ENCODE data around the gene NISCH. TPM values are rescaled to one million over a fixed set of nuclear protein-coding genes. Genes with fewer than 3 reads are reported as not detected.

Gene NISCH
- total and polyA plus RNA-seq, 2 experiments from 2014 or later = 18.4 to 76.4 TPM

GRCh38 chr3:52481819-52482521, 26.6 kb downstream of the NISCH start:
- Mint-ChIP-seq H3K27me3 (ENCODE audit: insufficient read depth, low read depth, poor library complexity) (peaks cover 8% of the 10 kb centered on the region), H3K27ac (no peak overlapping the region; the same call in 1 of the 2 replicates), H3K9me3 (no peaks in the 10 kb centered on the region; the same call in 2 of the 3 replicates), H3K4me3 (no peak overlapping the region), H3K36me3 (ENCODE audit: low read depth) (peaks cover 69% of the 10 kb centered on the region), H3K4me1 (no peaks in the 10 kb centered on the region; the same call in 2 of the 3 replicates)
- ATAC-seq (peak; percentile 91), DNase-seq (ENCODE audit: low spot score) (peak; percentile 89)
- Histone ChIP-seq H3K4me1 (ENCODE audit: insufficient read depth) (no peaks in the 10 kb centered on the region), H4K20me1 (replicated peaks; ENCODE audit: insufficient read depth) (peaks cover 8% of the 10 kb centered on the region), H3K9me2 (ENCODE audit: insufficient read depth) (no peaks in the 10 kb centered on the region), H3F3A (replicated peaks; ENCODE audit: low read depth) (0 out of 2 replicates have a peak, but pooled peaks cover 7% of the 10 kb centered on the region), H3K36me3 (ENCODE audit: insufficient read depth) (peaks cover 21% of the 10 kb centered on the region), H3K27ac (ENCODE audit: low read depth) (no peak overlapping the region), H3K79me2 (replicated peaks; ENCODE audit: insufficient read depth) (no peaks in the 10 kb centered on the region; the same call in 1 of the 2 replicates), H3K27me3 (ENCODE audit: insufficient read depth) (no peaks in the 10 kb centered on the region), H3K4me3 (no peak overlapping the region), H3K4me2 (no peak overlapping the region), H2AFZ (no peak overlapping the region)
- peak; percentile 81 to 88 for TF ChIP-seq CTCF (conservative IDR thresholded peaks at IDR 0.05; ENCODE audit: low read depth in 2 of 2)
- no peak for TF ChIP-seq JUNB (IDR thresholded peaks at IDR 0.05; ENCODE audit: unreplicated experiment)
- no peak for TF ChIP-seq REST (IDR thresholded peaks at IDR 0.05; ENCODE audit: unreplicated experiment)

GRCh38 chr3:52483081-52483480, 27.7 kb downstream of the NISCH start:
- peaks cover 67% of the 10 kb centered on the region for H3K36me3 Mint-ChIP-seq (ENCODE audit: low read depth)
- Histone ChIP-seq H3F3A (replicated peaks; ENCODE audit: low read depth) (0 out of 2 replicates have a peak, but pooled peaks cover 5% of the 10 kb centered on the region), H3K36me3 (ENCODE audit: insufficient read depth) (peaks cover 16% of the 10 kb centered on the region; the same call in 1 of the 2 replicates), H3K9me2 (ENCODE audit: insufficient read depth) (no peaks in the 10 kb centered on the region), H3K4me2 (no peak overlapping the region), H4K20me1 (replicated peaks; ENCODE audit: insufficient read depth) (peaks cover 8% of the 10 kb centered on the region), H3K4me3 (no peak overlapping the region), H3K27me3 (ENCODE audit: insufficient read depth) (no peaks in the 10 kb centered on the region), H3K27ac (ENCODE audit: low read depth) (no peak overlapping the region), H3K79me2 (replicated peaks; ENCODE audit: insufficient read depth) (no peaks in the 10 kb centered on the region; the same call in 1 of the 2 replicates), H3K4me1 (ENCODE audit: insufficient read depth) (no peaks in the 10 kb centered on the region), H2AFZ (no peak overlapping the region)
- peak overlapping the region; percentile 69; the same call in 1 of the 2 replicates for H3K27ac Mint-ChIP-seq
- no peak for DNase-seq (ENCODE audit: low spot score)
- no peak for ATAC-seq
- H3K4me1 Mint-ChIP-seq = no peaks in the 10 kb centered on the region; the same call in 2 of the 3 replicates
- H3K4me3 Mint-ChIP-seq = no peak overlapping the region
- H3K27me3 Mint-ChIP-seq (ENCODE audit: insufficient read depth, low read depth, poor library complexity) = peaks cover 8% of the 10 kb centered on the region
- H3K9me3 Mint-ChIP-seq = no peaks in the 10 kb centered on the region; the same call in 2 of the 3 replicates
- TF ChIP-seq ZNF114 (CRISPR knock-in tag; IDR thresholded peaks at IDR 0.05) = no peak
- TF ChIP-seq ZNF331 (CRISPR knock-in tag; IDR thresholded peaks at IDR 0.05; ENCODE audit: low read depth) = no peak
- no peak for TF ChIP-seq REST (IDR thresholded peaks at IDR 0.05; ENCODE audit: unreplicated experiment)
- TF ChIP-seq JUNB (IDR thresholded peaks at IDR 0.05; ENCODE audit: unreplicated experiment) = no peak
- TF ChIP-seq POLR2AphosphoS5 (IDR thresholded peaks at IDR 0.05; ENCODE audit: low read depth) = no peak
- no peak for TF ChIP-seq STAT1 (IDR thresholded peaks at IDR 0.05; ENCODE audit: unreplicated experiment)
- TF ChIP-seq EZH2phosphoT487 (IDR thresholded peaks at IDR 0.05; ENCODE audit: unreplicated experiment) = no peak

Measured in GM23338 (cell line).